NCI-H128 (cell line): ENCODE data around the gene LTBP1.
"Not testable (repeated sequence)": the region's sequence is repeated elsewhere in the genome, so short reads cannot be mapped to it uniquely, and the experiment has no call there.

Experiments used
- DNase-seq: peaks from one replicate; lab custom pipeline; 2025; ENCODE audit not compliant: unreplicated experiment; lab: John Stamatoyannopoulos, UW

The LTBP1 gene

DNA sequence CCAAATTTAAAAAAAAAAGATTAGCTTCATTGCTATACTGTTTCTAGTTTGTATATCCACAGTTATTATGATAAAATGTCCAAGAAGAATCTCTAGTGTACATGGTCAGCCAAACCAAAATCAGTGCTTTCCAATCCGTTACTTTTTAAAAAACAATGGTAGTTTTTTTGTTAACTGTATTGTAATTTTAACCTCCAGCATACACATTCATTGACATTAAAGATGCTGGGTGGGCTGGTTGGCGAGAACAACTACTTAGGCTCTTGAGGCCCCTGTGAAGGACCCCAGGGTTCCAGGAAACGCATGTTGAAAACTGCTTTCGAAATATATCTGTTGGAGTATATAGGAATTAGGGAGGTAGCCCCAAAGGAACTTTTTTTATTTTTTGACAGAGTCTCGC, 422.4 kb downstream of the LTBP1 start:
- DNase-seq: no peak

DNA sequence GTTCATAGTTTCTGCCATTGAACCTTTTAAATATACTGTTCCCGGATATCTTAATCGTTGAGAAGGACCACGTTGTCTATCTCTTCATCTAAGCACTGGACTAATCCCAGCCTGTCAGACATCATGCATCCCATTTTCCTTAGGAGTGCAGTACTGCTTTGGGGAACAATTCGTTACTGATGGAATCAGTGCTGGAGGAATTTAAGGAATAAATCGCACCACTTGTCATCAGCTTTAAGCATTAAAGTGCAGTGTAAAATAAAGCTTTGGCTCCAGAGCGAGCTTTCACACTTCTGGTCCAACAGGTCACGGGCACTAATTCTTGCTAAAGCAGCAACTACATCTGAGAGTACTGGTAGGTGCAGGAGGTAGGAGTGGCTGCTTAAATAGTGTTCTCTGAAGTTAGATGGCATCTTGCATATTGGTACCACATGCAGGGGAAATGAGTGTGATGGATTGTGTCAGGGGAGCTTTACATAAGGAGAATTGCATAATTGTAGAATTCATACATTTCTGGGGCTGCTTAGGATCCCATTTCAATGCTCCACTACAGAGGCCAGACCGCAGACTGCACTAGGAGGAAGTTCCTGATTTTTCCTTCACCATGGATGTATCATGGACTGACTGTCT, 424.0 kb downstream of the LTBP1 start:
- no peak for DNase-seq

GRCh38 chr2:33371304-33372090, 424.7 kb downstream of the LTBP1 start:
- DNase-seq: no peak

GRCh38 chr2:33372940-33373553, 426.3 kb downstream of the LTBP1 start:
- peak; percentile 33 for DNase-seq

- no peak for DNase-seq
Observed at GRCh38 chr2:33373986-33374385, 427.2 kb downstream of the LTBP1 start.

- DNase-seq: no peak
Observed at GRCh38 chr2:33375054-33375453, 428.3 kb downstream of the LTBP1 start.

- DNase-seq: no peak
Observed at GRCh38 chr2:33377048-33377447, 430.3 kb downstream of the LTBP1 start.

DNA sequence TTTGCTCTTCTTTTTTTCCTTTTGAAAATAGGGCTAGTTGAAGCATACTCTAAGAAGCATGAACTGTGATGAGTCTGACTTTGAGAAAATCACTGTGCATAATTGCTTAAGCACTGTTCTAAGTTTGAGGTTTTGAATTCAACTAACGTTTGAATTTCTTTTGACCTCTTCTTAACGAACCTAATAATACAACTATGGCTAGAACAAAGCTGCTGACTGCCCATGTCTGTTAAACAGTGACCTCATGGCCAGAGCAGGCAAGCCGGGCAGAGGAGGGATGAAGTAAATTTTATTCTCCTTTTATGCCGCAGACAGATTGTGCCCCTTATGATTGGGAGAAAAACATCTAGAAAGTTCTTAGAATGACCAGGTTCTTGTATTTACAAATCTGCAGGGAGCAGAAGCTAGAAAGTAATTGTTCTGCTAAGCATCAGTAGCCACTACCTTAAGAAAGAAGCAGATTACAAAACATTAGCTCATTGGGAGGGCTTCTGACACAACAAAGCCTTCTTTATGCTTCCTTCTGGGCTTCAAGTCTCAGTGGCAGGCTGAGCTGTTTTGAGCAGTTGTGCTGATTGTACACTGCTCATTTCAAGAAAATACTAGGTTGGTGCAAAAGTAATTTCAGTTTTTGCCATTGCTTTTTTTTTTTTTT, 431.9 kb downstream of the LTBP1 start:
- DNase-seq: no peak

GRCh38 chr2:33380001-33380609, 433.4 kb downstream of the LTBP1 start:
- DNase-seq: no peak

DNA sequence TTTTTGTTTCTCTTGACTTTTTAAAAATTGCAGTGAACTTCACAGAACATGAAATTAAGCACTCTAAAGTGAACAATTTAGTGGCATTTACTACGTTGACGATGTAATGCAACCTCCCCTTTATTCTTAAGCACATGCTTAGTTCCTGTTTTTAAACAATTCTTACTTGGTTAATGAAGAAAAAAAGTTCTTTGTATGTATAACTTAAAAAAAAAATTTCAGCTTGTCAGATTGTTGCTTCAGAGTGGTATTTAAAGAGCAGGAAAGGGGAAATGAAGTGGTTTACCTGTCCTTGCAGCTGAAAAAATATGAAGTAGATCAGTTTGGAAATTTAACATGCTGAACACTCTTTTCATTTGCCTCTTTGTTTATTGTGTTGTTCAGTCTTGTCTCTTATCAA, 434.0 kb downstream of the LTBP1 start:
- no peak for DNase-seq

DNA sequence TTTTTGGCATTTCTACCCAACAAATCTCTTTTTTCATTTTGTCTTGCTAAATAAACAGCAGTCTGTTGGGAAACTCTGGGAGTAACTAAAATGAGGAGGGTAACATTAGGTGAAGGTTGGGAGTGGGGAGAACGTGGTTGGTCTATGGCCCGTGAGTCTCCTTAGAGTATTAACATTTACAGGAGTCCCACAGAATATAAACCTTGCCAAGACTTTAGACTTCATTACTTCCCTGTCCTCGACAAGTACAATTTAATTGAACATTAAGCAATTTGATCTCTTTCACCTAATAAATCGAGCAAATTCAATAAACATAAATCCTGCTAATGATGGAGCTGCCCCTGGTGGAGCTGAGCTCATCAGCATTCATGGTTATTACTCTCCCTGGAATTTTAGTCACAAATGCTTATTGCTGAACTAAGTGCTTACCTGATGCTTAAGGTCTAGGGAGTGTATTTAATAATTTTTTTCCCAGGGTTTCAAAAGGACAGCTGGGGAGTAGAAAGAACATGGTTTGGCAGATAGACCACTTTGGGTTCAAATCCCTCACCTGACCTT, 434.6 kb downstream of the LTBP1 start:
- no peak for DNase-seq

DNA sequence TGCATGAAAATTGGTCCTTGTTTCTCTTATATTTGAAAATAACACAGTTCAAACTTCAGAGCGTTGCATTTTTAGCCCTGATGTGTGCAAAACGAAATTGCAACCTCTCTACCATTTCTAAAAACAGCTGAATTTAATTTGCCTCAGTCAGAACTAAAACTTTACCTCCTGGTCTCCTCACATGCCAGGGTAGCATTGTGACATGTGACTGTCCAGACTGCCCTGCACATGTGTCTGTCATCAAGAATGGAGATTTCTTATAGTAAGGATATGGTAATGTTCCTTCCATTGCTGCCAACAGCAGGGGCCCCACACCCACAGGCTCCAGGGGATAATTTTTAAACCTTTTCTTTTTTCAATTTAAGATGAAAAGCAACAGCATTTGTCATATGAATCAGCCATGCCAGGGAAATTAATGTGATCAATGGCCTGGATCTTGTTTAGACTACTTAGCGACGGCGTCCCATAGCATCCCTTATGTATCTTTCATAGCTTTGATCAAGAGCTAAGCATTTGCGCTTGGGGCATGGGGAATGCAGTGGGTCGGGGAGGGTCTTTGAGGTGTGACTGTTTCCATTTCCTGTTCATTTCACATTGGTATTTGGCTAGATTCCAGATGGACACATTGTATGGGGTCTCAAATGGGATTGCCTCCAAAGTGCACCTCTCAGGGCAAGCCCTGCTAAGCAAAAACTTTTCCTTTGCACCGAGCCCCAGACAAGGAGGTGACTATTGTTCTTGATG, 437.3 kb downstream of the LTBP1 start:
- DNase-seq: no peak

- DNase-seq: no peak
Observed at GRCh38 chr2:33384599-33384961, 437.8 kb downstream of the LTBP1 start.

- no peak for DNase-seq
Observed at GRCh38 chr2:33388996-33389395, 442.2 kb downstream of the LTBP1 start.

DNA sequence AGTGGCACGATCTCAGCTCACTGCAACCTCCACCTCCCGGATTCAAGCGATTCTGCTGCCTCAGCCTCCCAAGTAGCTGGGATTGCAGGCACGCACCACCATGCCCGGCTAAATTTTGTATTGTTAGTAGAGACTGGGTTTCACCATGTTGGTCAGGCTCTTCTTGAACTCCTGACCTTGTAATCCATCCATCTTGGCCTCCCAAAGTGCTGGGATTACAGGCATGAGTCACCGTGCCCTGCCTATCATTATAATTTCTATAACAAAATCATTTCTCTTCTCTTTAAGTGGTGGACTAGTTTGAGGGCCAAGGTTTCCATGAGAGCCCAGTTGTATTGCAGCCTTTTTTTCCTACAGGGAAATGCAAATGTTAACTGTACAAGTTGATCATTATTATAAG, 442.9 kb downstream of the LTBP1 start:
- DNase-seq: not testable (repeated sequence)

DNA sequence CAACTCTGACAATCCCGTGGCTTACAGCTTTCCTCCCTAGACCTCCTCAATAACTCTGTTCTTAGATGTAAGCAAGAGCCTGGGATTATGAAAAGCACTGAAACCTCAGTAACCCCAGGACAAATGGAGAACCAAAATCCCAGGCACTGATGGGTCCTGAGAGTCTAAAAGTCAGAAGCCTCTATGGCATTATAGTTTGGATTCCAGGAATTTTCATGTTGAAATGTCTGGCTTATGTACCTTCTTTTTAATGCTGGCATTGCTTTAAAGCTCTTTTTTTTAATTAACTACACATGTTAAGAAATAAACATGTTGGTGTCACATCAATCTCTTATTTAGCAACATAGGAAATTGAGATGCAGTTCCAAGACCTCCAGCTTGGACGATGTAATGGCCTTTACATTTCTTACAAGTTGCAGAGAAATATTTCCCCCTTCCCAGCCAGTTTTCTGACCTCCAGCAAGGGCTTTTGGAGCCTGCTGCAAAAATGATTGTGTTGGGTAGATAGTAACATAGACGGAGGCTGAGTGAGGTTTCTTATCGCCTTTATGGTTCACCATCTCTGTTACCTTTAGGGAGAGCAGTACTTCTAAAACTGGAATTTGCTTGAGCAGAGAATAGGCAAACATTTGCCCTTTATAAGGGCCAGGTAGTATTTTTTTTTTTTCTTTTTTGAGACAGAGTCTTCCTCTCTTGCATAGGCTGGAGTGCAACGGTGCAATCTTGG, 444.9 kb downstream of the LTBP1 start:
- no peak for DNase-seq

DNA sequence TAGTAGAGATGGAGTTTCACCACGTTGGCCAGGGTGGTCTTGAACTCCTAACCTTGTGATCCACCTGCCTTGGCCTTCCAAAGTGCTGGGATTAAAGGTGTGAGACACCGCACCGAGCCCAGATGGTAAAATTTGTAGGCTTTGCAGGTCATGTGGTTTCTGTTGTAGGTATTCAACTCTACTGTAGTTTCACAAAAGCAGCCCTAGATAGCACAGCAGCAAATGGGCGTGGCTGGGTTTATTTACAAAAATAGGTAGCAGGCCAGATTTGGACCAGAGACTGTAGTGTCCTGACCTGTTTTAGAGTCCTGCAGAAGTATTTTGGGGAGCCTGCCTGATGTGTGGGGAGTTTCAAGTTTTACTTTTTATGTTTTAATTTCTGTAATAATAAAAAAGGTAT, 445.6 kb downstream of the LTBP1 start:
- DNase-seq: no peak

DNA sequence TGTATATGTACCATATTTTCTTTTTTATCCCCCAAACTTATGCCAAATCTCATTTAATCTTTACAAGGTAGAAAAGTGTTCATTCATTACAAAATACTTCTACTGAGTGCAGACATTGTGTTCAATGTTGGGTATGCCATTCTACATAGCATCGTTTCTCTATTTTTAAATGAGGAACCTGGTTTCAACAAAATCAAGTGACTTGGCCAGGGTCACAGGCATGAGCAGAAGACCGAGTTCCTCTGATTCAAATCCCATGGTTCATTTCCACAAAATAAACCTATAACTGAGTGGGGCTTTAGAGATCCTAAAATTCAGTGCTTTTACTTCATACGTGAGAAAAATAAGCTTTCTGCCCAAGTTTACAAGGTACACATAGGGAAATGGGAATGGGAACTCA, 448.3 kb downstream of the LTBP1 start:
- DNase-seq: no peak

DNA sequence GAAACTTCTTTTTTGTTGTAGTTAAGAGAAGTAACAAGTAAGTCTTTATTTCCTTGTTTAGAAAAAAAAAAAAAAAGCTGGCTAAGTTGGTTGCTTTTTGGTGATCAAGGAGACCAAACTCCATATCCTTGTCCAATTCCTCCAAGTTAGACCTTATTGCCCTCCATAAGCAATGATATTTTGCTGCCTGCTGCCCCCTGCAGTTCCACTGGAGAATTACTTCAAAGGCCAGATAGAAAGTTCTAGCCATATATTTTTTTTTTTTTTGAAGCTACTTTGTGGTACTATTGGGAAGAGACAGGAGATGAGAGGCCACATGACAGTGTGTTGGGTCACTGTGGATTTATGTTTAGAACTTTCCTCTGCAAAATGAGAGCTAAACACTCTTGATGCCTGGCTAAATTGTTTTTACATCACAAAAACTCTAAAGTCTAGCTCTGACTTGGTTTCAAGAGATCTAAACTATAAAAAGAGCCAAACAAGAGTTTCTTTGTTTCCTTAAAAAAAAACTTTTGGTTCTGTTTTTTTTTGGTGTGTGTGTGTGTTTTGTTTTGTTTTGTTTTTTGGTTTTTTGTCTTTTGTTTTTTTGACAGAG, 449.0 kb downstream of the LTBP1 start:
- DNase-seq: no peak
